HG02973 (cell line): Measurements from ENCODE around the gene MDN1.

Experiments used
- ATAC-seq: cut with Tn5 transposase; IDR thresholded peaks from one replicate; pipeline ENCODE4 v1.9.1; 2021; ENCODE audit warnings: moderate library complexity; ENCODE audit not compliant: unreplicated experiment

The MDN1 gene

GRCh38 chr6:89695667-89696066 is 123.9 kb downstream of the MDN1 start:
- no peak for ATAC-seq

DNA sequence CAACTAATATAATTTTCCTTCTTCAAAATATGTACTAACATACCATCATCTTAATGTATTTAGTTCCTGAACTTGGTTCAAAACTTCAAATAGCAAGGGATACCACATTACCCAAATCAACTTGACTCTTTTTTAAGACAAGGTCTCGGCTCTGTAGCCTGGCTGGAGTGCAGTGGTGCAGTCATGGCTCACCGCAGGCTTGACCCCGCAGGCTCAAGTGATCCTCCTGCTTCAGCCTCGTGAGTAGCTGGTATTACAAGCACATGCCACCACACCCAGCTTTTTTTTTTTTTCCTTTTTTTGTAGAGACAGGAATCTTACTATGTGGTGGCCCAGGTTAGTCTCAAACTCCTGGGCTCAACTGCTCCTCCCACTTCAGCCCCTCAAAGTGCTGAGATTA is 125.2 kb downstream of the MDN1 start:
- no peak for ATAC-seq

DNA sequence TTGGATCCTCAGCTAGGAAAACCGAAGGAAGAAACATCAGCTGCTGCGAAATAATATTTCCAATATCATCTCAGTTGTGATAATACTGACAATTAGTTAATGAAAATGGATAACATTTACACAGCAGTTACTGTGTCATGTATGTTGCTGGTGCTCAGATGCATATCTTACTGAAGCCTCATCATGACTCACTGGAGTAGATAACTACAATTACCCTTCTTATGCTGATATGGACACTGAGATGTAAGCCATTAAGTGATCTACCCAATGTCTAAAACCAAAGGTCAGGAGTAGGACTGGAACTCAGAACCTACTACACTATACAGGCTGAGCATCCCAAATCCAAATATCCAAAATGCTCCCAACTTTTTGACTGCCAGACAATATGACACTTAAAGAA is 126.4 kb downstream of the MDN1 start:
- ATAC-seq, result no peak

DNA sequence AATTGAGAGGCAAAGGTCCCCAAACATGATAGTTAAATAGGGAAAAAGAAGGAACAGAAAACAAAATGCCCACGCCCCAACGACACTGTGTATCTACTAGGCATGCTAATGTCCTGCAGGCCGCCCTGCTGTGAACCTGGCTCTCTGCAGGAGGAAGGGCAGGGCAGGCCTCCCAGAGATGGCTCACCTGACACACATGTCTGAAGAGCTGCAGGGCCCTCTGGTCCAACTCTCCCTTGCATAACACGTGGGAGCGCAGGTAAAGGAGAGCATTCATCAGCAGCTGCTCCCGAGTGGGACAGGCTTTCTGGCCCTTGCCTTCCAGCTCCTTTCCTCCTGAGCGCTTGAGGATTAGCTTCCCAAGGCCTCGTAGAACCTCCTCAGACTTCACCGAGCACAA is 127.3 kb downstream of the MDN1 start:
- ATAC-seq, result no peak

DNA sequence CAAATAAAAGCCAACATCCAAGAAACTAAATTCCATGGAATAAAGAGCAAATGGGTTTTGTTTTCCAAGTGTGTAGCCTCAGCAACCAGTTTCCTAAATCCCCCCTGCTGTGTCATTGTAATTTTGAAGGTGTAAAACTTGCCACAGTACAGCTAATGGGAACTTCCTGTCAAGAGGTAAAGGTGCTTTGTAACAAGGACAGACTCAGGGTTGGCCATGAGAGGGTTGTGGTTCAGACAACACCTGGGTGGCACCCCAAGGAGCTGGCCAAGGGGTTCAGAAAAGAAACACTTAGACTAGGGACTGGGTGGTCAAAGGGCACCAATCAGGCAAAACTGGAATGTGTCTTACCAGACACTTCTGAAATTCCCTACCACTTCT is 128.7 kb downstream of the MDN1 start:
- no peak for ATAC-seq

DNA sequence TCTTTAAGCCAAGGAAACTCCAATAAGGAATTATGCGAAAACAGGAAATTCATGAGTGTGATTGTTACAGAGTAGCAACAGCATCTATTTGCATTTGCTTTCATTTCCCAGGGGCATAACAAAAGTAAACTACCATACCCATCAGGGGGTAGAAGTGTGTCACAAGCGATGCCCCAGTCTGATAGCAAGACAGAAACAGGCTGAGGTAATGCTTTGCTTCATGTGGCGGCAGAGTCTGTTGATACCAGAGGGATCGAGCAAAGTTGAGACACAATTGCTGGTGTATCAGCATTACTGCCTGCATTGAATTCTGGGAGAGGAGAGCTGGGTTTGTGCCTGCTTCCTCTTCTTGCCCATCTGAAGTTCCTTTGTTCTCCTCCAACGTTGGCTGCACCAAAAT is 129.9 kb downstream of the MDN1 start:
- ATAC-seq, result no peak

DNA sequence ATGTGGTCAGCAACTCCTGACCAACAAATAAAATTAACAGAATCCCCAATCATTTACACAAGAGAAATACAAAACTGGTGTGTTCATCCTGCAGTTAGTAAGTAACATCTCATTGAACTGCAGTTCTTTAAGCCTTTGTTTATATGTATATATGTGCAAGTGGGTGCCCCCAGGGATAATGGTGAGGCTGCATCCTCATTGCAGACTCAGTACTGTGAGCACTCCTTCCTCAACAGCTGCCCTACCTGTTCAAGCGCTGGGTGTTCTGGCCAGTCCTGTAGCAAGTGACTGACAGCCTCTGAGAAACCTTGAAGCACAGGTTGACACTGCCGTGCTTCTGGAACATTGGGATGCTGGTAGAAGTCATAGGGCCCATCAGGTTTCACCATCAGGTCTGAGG is 131.3 kb downstream of the MDN1 start:
- ATAC-seq, result no peak

DNA sequence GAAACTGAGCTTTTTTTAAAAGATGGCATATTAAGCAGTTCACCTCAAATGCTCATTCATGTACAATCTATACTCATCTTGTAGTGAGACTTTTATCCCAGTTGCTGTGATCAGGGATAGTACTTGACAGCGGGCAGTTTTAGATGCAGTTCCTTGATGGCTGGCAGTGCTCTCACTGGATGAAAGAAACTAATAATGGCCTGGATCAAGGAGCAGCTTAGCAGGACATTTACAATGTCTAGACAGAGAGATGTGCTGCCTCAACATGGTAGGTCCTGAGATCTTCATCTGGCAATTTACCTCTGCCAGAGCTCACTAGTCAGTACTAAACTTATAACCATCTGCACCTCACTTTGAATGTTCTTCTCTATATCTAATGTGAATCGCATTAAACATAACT is 134.3 kb downstream of the MDN1 start:
- ATAC-seq, result no peak

DNA sequence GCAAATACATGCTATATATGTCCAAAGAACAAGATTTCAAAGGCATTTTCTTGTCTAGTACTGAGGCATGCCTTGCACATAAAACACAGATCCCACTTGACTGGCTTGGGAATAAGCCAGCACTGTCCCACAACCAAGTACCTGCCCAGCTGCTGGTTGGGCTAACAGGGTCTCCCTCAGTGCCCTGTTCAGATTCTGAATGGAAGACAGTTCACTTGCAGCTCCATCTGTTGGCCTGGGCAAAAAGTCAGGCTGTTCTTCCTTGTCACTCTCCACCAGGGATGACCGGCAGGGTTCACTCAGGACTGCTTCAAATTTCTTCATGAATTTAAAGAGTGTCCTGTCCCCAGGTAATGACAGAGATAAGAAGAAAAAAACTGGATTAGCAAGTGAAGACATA is 136.6 kb downstream of the MDN1 start:
- no peak for ATAC-seq

- ATAC-seq, result no peak
Measured at GRCh38 chr6:89681983-89682564, 137.5 kb downstream of the MDN1 start.

DNA sequence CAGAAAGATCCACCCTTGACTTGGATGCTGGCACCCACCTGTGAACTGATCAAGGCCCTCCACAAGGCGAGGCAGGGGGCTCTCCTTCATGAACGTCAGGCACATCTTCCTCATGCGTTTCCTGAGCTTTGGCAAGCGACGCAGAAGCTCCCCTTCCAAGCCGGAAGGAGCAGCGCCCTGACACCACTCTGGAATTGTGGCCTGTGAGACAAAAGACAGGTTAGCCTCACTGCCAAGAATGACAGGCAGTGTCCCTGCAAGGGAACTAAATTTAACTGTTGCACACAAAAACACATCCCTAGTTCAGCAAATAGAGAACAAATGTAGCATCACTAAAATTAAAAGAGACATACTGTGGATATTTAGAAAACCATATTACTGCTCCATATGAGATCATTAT is 139.0 kb downstream of the MDN1 start:
- no peak for ATAC-seq

DNA sequence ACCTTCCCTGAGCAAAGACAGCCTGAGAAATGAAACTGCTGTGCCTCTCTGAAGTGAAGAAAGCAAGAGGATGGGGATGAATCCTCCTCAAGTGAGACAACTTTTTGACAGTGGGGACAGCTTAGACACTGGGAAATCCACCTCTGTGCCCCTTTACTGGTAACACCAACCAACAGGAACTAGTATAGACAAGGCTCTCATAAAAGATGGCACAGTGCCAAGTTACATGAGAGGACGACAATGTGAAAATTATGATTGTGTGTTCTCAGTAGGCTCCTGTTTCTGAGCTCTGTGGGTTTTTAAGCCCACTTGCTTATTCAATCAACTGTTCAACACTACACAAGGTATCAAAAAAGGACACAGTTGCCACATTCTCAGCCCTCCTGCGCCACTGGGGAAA is 139.4 kb downstream of the MDN1 start:
- no peak for ATAC-seq

DNA sequence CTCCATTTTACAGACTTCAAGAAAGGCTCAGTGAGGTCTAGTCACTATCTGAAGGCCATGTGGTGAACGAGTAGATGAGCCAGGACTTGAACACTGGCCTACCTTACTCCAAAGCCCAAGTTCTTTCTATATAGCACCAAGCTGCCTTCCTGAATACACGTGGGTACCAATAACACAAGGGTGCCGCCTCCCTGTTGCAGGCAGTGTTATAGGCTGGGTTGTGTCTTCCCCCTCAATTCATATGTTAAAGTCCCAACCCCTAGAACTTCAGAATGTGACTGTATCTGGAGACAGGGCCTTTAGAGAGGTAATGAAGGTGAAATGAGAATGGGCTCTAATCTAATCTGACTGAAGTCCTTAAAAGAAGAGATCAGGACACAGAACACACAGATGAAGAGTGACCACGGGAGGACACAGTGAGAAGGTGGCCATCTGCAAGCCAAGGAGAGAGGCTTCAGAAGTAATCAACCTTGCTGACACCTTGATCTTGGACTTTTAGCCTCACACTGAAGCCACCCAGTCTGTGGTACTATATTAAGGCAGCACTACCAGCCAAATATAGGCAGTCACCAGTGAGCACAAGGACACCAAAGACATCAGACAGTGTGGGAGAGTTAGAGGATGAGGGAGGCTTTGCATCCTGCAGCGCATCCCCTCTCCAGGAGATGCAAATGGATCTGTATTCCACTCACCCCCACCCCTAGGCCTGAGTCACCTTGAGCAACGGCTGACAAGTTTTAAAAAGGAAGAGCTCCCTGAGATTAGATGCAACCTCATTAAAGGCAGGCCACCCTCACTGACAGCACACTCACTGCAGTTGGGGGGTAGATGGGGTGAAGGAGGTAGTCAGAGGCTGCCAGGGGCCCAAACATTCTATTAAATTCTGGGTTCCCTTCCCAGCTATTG is 140.1 kb downstream of the MDN1 start:
- ATAC-seq, result no peak

DNA sequence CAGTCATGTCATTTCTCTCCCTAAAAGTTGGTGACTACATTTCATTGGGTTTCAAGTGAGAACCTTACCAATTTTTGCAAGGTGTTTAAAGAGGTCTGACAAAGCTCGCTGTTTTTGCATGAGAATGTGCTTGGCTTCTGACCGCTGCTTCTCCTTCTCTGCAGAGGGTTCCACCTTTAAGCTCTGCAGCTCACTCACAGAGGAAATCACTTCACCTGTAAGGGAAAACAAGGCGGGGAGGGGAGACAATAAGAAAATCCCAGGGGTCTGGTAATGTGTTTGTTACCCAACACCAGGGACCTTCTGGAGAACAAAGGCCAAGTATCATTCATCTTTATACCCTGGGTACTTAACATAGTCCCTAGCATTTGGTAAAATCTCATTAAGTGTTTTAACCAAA is 141.1 kb downstream of the MDN1 start:
- no peak for ATAC-seq

GRCh38 chr6:89675949-89676748 is 143.4 kb downstream of the MDN1 start:
- ATAC-seq, result no peak

GRCh38 chr6:89670935-89671565 is 148.5 kb downstream of the MDN1 start:
- ATAC-seq, result no peak

GRCh38 chr6:89669002-89669401 is 150.6 kb downstream of the MDN1 start:
- ATAC-seq, result no peak

DNA sequence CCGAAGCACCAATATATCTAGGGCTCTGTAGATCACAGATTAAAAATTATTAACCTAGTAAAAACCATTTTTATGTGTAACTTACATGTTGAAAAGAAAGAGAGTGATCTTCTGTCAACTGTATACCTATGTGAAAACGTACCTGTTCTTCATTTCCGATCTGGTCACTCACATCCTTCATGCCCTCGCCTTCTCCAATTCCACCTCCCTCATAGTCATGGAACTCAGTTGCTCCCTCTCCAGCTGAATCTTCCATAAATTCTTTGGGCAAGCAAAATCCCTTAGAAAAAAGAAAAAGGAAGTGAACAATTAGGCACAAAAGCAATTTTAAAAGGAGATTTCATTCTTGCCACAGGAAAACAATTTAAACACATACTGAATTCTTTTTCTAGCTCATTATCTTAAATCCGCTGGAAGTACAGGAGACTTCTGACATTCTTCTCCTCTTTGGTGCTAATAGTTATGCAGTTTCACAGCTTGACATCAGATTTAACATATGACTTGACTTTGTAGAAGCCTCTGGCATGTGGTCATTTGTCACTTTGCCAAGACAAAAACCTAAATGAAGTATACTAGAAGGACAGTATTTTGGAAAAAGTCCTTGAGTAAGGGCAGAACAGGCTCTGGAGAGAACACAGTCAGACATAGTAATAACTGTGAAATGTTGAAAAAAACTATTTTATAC is 151.6 kb downstream of the MDN1 start:
- no peak for ATAC-seq

- no peak for ATAC-seq
Measured at GRCh38 chr6:89662659-89663223, 156.9 kb downstream of the MDN1 start.

DNA sequence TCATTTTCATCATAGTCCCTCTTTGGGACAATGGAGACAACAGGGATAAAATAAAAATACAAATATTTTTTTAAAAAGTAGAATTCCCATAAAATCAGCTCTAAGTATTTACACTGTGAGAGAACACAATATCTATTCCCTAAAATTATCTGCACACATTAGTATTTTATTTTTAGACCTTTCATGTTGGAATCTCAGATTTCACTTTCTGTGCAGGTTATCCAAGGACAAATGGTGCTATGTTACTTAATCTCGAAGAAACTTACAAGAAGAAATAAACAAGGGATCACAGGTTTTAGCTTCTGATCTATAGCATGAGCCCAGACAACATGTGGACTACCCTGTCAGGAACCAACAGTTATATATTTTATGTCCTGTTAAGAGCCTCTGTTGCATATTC is 158.0 kb downstream of the MDN1 start:
- no peak for ATAC-seq

GRCh38 chr6:89660981-89661380 is 158.6 kb downstream of the MDN1 start:
- ATAC-seq, result no peak
